K562 treated with DMSO at 1 percent for 24 hours (cell line): ENCODE results near the gene DNAAF8. TPM values are rescaled to one million over a fixed set of nuclear protein-coding genes. Genes with fewer than 3 reads are reported as not detected.

ENCODE experiments used
- total RNA-seq: library from RNA; unstranded; fragments of 300-600 nt; gene quantifications from 2 replicates; pipeline ENCODE4 v1.2.3, GENCODE V29; 2022; ENCODE audit warnings: low read depth; ENCODE audit not compliant: insufficient read depth

Gene DNAAF8
- total RNA-seq: 0.56 TPM in 1 of 2 replicates, not detected in the other

DNA sequence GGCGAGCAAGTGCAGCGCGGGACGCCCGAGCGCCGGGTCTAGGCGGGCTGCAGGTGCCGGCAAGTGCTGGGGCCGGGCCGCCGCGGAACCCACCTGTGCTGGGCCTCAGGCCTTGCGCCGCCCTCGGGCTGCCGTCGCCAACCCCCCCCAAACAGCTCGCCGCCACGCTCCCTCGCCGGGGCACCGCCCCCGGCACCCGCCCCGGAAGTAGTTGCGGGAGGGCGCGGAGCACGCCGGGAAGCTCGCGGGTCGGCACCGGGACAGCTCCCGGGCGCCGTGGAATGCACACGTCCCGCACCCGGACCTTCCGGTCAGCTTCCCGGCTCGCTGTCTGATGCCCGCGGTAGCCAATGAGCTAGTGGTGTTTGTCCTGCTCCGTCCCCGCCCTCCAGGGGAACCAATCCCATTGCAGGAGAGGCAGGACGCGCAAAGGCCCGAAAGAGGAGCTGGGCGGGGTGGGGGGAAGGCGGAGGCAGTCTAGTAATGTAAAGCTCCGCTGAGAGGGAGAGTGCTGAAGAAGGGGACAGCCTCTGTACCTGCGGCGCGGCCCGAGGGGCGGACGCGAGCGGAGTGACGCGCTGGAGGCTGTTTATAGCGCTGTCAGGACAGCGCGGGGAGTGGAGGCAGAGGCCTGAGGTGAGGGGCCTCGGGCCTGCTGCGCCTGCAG lies at the start of gene DNAAF8, which contains the start of gene ANKS3:
DNAAF8 (plus strand) TSS at position 475 of the 667 bp plus-strand sequence. CDS start 1,978 bp downstream, outside the sequence.
ANKS3 (minus strand) TSS at position 209 of the 667 bp plus-strand sequence. CDS start 4,122 bp downstream, outside the sequence.

DNA sequence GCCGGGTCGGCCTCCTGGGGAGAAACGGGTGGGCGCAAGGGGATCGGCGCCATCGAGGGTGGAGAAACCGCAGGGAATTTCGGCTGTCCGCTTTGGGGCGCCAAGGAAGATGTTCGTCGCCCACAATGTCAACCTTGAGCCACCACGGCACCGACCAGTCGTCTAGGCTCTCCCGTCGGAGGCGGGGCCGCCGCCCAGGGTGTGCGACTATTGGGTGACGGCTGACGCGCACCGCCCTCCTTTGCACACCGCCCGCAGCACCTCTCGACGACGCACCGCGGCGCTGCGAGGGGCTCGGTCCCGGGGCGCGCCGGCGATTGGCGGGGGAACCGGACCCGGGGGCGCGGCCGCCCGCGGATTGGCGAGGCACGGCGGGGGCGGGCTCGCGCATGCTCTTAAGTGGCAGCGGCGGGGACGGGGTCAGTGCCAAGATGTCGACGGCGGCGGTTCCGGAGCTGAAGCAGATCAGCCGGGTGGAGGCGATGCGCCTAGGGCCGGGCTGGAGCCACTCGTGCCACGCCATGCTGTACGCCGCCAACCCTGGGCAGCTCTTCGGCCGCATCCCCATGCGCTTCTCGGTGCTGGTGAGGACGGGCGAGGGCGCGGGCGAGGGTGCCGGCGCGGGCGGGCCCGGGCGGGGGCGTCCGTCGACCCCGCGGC lies 40.9 kb upstream of the DNAAF8 start, which contains the start of gene NUDT16L1:
NUDT16L1 (plus strand) TSS at position 267 of the 660 bp plus-strand sequence; CDS start at position 432, 165 bp downstream.

DNA sequence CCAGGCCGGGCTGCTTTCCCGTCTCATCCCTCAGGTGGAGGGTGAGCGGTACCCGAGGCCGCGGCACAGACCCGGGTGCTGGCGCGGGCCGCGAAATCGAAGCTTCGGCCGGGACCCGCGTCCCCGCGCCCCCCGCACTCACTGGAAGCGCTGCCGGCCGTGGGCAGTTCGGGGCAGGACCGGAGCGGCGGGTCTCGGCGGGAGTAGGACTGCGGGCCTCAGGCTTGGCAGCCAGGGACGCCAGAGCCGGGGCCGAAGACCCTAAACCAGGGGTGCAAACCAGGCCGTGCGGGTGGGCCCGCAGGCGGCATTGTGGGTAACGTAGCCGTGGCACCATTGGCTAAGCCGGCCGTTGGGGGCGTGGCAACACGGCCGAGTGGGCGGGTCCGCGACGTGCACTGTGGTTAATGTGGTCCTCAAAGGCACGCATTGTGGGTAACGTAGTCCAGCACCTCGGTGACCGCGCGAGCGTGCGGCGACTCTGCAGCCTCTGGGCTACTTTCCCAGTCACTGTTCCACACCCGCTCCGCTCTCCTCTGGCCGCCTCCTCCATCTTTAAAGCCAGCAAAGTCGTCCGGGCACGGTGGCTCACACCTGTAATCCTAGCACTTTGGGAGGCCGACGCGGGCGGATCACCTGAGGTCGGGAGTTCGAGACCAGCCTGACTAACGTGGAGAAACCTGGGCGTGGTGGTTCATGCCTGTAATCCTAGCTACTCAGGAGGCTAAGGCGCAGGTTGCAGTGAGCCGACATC lies 32.7 kb downstream of the DNAAF8 start, which contains the start of gene ZNF500:
ZNF500 (minus strand) TSS at position 288 of the 754 bp plus-strand sequence. CDS start 1,184 bp downstream, outside the sequence.

DNA sequence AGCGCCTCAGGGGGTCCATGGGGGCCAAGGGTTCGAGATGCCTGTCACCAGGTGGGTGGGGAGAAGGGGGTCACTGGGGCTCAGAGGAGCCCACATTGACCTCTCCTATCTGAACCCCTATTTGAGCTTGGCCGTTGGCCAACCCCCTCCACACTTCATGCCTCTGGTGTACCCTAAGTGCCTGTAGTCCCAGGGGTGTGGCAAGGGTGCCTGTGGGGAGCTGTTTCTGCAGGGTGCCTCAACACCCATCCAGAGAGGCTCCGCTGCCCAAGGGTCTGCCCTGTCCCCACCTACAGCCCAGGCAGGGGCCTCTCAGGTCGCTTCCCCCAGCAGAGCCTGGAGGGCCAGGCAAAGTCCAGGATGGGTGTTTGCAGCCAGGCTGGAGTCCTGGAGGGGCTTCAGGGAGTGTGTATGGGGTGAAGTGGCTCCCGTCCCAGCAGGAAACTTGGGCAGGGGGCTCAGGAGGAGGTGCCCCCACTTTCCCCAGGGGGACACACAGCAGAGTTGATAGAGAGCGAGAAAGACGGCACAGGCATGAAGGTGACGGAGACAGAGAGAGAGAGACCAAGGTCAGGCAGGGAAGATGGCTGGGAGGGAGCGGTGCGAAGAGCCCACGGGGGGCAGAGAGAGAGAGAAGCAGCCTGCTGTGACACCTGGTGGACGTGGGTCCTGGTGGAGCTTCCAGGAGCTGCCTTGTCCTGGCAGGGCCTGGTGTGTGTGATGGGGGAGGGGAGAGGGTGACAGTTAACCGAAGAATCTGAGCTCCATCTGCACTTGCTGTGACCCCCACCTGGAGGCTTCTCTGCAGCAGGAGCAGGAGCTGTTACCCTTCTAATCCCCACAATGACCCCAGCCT lies 53.5 kb downstream of the DNAAF8 start, which contains the start of gene SEPTIN12:
SEPTIN12 (minus strand) TSS at position 719 of the 856 bp plus-strand sequence; CDS start at position 19, 700 bp downstream.

DNA sequence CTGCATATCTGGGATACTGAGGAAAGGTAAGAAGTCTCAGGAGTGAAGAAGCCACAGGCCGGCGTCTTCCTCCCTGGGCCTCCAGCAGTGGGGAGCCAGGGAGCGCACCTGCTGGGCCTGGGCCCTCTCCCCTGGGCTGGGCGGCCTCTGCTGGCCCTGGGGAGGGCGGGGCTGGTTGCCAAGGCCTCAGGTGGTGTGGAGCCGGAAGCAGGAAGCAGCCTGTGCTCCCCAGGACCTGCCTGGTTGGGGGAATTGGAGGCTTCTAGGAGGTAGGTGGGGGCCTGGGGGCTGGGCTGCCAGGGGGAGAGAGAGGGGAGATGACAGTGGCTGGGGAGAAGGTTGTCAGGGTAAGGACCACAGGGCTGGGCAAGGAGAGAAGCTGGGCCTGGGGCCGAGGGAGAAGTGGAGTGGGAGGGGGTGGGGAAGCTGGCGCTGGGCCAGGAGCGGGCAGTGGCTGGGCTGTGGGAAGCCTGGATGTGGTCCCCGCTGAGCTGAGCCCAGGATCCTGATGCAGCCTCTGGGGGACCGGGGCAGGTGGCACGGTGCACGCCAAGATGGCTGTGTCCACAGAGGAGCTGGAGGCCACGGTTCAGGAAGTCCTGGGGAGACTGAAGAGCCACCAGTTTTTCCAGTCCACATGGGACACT lies 61.0 kb downstream of the DNAAF8 start, which contains the start of gene SMIM22:
SMIM22 (plus strand) TSS at position 189 of the 647 bp plus-strand sequence; CDS start at position 555, 366 bp downstream.

Other genes starting within 250 kb of the DNAAF8 start
- gene CDIP1, start 195.8 kb upstream of the DNAAF8 start, total RNA-seq: 0.29 and 0.36 TPM in 2 replicates
- gene C16orf96, start 178.2 kb upstream of the DNAAF8 start, total RNA-seq: not detected in 2 replicates
- 51.9 and 58.6 TPM in 2 replicates for gene UBALD1, start 119.6 kb upstream of the DNAAF8 start, total RNA-seq
- 46.4 and 47.6 TPM in 2 replicates for gene MGRN1, start 109.7 kb upstream of the DNAAF8 start, total RNA-seq
- 49.7 and 51.2 TPM in 2 replicates for gene NUDT16L1, start 41.0 kb upstream of the DNAAF8 start, total RNA-seq
- gene ANKS3, start 266 bp upstream of the DNAAF8 start, total RNA-seq: 10.2 and 11.2 TPM in 2 replicates
- 11.1 and 11.9 TPM in 2 replicates for gene ZNF500, start 32.6 kb downstream of the DNAAF8 start, total RNA-seq
- not detected in 2 replicates for gene SEPTIN12, start 53.8 kb downstream of the DNAAF8 start, total RNA-seq
- gene SMIM22, start 60.8 kb downstream of the DNAAF8 start, total RNA-seq: not detected in 2 replicates
- 46.5 and 57.0 TPM in 2 replicates for gene ROGDI, start 68.1 kb downstream of the DNAAF8 start, total RNA-seq
- 63.4 and 72.2 TPM in 2 replicates for gene GLYR1, start 112.8 kb downstream of the DNAAF8 start, total RNA-seq
- 61.8 and 64.0 TPM in 2 replicates for gene UBN1, start 112.9 kb downstream of the DNAAF8 start, total RNA-seq
- 0.19 and 0.32 TPM in 2 replicates for gene PPL, start 202.6 kb downstream of the DNAAF8 start, total RNA-seq
- gene SEC14L5, start 223.8 kb downstream of the DNAAF8 start, total RNA-seq: 0.06 TPM in 1 of 2 replicates, not detected in the other